Measurements from ENCODE around the gene NUDT4. TPM values are rescaled to one million over a fixed set of nuclear protein-coding genes. Genes with fewer than 3 reads are reported as not detected.
A peak's percentile ranks its signal among the peaks of the same experiment; 100 is the strongest.

The NUDT4 gene
- total RNA-seq, result 10 to 100 TPM; 62.0 to 62.6 TPM

DNA sequence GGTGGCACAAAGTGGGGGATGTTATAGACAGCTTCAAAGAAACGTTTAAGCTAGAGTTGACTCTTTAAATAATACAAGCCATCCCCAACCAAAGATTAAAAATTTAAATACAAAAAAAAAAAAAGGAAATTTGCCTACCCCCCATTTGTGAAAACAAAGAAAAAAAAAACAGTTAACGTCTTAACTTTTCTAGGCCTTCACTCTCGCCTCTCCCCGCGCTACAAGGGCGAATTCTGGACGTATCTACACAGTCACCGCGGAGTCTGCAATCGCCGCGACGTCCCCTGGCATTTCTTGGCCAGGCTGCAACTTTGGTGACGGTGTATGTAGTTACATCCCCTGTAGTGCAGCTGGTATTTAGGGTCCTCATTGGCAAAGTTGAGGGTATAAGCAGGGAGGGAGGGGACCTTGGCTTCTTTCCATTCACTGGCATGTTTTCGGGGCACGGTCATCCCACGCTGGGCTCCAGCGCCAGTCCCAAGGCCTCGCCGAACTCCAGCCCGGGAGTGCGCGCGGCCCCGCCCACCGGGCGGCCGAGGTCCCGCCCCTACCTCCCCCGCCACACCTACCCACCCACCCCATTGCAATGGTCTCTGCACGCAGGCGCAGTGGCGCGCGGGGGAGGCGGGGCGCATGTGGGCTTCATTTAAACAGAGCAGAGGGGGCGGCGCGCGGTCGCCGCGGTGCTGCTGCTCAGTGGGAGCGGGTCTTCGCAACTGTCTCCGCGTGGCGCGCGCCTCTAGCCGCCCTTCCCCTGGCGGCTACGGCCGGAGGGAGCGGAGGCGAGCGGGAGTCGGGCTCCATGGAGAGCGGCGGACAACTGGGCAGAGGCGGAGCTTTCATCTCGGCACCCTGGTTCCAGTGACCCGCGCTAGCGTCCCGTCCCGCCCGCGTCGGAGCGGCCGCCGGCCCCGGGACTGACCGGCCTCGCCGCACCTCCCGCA, at the start of gene NUDT4:
TSS of gene NUDT4 (plus strand) at position 674 of the 944 bp plus-strand sequence. CDS start 398 bp downstream, outside the sequence.
- H3K36me3 Mint-ChIP-seq, result peaks cover 7% of the 10 kb centered on the region
- H3K4me1 Mint-ChIP-seq, result peaks cover 30% of the 10 kb centered on the region
- POLR2A ChIA-PET, result interaction anchor here (0.7 to 2.4 kb wide), 6 partner anchors 10 to 661 kb away, joined by 3 to 9 read pairs (median 4); partner anchors contain the start of genes EEA1 and UBE2N

DNA sequence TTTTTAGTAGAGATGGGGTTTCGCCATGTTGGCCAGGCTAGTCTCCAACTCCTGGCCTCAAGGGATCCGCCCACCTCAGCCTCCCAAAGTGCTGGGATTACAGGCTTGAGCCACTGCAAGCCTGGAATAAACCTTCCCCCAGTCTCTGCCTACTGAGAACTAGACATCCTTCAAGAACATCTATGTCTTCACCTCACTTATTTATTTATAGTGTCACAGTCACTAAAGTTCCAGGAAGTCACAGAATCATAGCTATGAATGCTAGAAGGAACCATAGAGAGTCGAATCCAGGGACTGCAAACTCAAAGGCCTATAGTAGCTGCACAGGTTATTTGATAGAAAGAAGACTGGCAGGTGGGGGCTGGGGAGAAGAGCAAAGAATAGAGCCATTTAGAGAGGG, 44.7 kb upstream of the NUDT4 start:
- no peak for ATAC-seq (ENCODE audit: low read depth)

More for the DNA sequence above, at the start of gene NUDT4:
- ATAC-seq (ENCODE audit: low read depth) (peak; percentile 90), DNase-seq (peak; percentile 99)
- H3K9me3 Mint-ChIP-seq, result no peaks in the 10 kb centered on the region
- peak within 1 kb of the TSS; percentile 100 for H3K4me3 Mint-ChIP-seq
- H3K27ac Mint-ChIP-seq, result peak within 1 kb of the TSS; percentile 100
- H3K27me3 Mint-ChIP-seq, result peaks cover 2% of the 10 kb centered on the region

DNA sequence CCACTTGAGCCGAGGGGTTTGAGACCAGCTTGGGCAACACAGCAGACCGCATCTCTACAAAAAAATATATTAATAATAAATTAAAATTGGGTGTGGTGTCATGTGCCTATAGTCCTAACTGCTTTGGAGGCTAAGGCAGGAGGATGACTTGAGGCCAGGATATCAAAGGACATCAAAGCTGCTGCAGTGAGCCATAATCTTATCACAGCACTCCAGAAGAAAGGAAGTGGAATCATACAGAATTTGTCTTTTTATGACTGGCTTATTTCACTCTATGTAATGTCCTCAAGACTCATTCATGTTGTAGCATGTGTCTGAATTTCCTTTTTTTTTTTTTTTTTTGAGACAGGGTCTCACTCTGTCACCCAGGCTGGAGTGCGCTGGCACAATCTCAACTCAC, 43.9 kb upstream of the NUDT4 start:
- Mint-ChIP-seq H3K27me3 (no peaks in the 10 kb centered on the region), H3K36me3 (no peaks in the 10 kb centered on the region), H3K9me3 (no peaks in the 10 kb centered on the region), H3K4me3 (no peak overlapping the region), H3K4me1 (no peaks in the 10 kb centered on the region), H3K27ac (no peak overlapping the region)
- ATAC-seq (ENCODE audit: low read depth) (no peak), DNase-seq (no peak)
- POLR2A ChIA-PET, result no interaction called here

More for the DNA sequence above, 44.7 kb upstream of the NUDT4 start:
- no peak for DNase-seq
- POLR2A ChIA-PET, result no interaction called here
- H3K27ac Mint-ChIP-seq, result no peak overlapping the region
- H3K9me3 Mint-ChIP-seq, result no peaks in the 10 kb centered on the region
- H3K4me3 Mint-ChIP-seq, result no peak overlapping the region
- no peaks in the 10 kb centered on the region for H3K27me3 Mint-ChIP-seq
- no peaks in the 10 kb centered on the region for H3K4me1 Mint-ChIP-seq
- H3K36me3 Mint-ChIP-seq, result no peaks in the 10 kb centered on the region

GRCh38 chr12:93335603-93336162, 42.0 kb upstream of the NUDT4 start:
- Mint-ChIP-seq H3K4me1 (no peaks in the 10 kb centered on the region), H3K4me3 (no peak overlapping the region), H3K9me3 (no peaks in the 10 kb centered on the region), H3K36me3 (no peaks in the 10 kb centered on the region), H3K27ac (no peak overlapping the region), H3K27me3 (no peaks in the 10 kb centered on the region)
- no peak for DNase-seq
- POLR2A ChIA-PET, result no interaction called here
- ATAC-seq (ENCODE audit: low read depth), result no peak

DNA sequence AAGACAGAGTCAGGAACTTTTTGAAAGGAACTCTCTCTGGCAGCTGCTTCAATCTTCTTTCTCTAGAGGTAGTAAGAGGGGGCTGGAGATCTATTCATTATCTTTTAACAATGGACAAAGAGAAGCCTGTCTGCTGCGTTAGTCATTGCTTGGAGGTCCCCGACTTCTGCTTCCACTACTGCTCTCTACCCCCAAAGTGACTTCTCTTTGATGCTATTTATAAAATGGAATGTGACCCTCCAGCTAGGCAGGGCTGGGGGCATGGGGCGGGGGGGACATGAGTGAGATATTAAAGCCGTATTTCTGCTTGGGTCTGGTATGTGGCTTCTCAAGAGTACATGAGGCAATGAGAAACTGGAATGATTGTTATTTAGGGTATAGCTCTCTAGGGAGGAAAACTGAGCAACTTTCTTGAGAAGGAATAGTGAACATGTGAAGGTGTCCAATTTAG, 41.4 kb upstream of the NUDT4 start:
- H3K9me3 Mint-ChIP-seq, result no peaks in the 10 kb centered on the region
- ATAC-seq (ENCODE audit: low read depth), result no peak

GRCh38 chr12:93338598-93338997, 39.1 kb upstream of the NUDT4 start:
- no peak overlapping the region for H3K4me3 Mint-ChIP-seq
- H3K27me3 Mint-ChIP-seq, result no peaks in the 10 kb centered on the region
- H3K4me1 Mint-ChIP-seq, result no peaks in the 10 kb centered on the region
- ATAC-seq (ENCODE audit: low read depth), result no peak
- POLR2A ChIA-PET, result no interaction called here
- no peaks in the 10 kb centered on the region for H3K9me3 Mint-ChIP-seq
- H3K27ac Mint-ChIP-seq, result no peak overlapping the region
- no peaks in the 10 kb centered on the region for H3K36me3 Mint-ChIP-seq
- no peak for DNase-seq

More for the DNA sequence above, 41.4 kb upstream of the NUDT4 start:
- no peak overlapping the region for H3K27ac Mint-ChIP-seq
- H3K4me3 Mint-ChIP-seq, result no peak overlapping the region
- H3K4me1 Mint-ChIP-seq, result no peaks in the 10 kb centered on the region
- H3K36me3 Mint-ChIP-seq, result no peaks in the 10 kb centered on the region
- H3K27me3 Mint-ChIP-seq, result no peaks in the 10 kb centered on the region
- no peak for DNase-seq
- POLR2A ChIA-PET, result no interaction called here

- DNase-seq, result no peak
- H3K9me3 Mint-ChIP-seq, result no peaks in the 10 kb centered on the region
- H3K4me1 Mint-ChIP-seq, result no peaks in the 10 kb centered on the region
- H3K27ac Mint-ChIP-seq, result no peak overlapping the region
- no peak overlapping the region for H3K4me3 Mint-ChIP-seq
- POLR2A ChIA-PET, result no interaction called here
- peaks cover under 1% of the 10 kb centered on the region for H3K27me3 Mint-ChIP-seq
- H3K36me3 Mint-ChIP-seq, result no peaks in the 10 kb centered on the region
- no peak for ATAC-seq (ENCODE audit: low read depth)
Observed at GRCh38 chr12:93339695-93340094, 38.0 kb upstream of the NUDT4 start.

- peaks cover 3% of the 10 kb centered on the region for H3K27me3 Mint-ChIP-seq
- H3K27ac Mint-ChIP-seq, result no peak overlapping the region
Observed at GRCh38 chr12:93341409-93342049, 36.2 kb upstream of the NUDT4 start.

GRCh38 chr12:93347054-93347785, 30.5 kb upstream of the NUDT4 start:
- peaks cover 3% of the 10 kb centered on the region for H3K27me3 Mint-ChIP-seq
- POLR2A ChIA-PET, result interaction anchor here (0.7 kb wide), 1 partner anchor 100 kb away, joined by 3 read pairs; no protein-coding TSS in a partner anchor
- no peak for ATAC-seq (ENCODE audit: low read depth)
- no peaks in the 10 kb centered on the region for H3K36me3 Mint-ChIP-seq
- H3K4me1 Mint-ChIP-seq, result no peaks in the 10 kb centered on the region
- no peaks in the 10 kb centered on the region for H3K9me3 Mint-ChIP-seq
- no peak for DNase-seq
- H3K27ac Mint-ChIP-seq, result no peak overlapping the region
- no peak overlapping the region for H3K4me3 Mint-ChIP-seq

More at GRCh38 chr12:93341409-93342049, 36.2 kb upstream of the NUDT4 start:
- Mint-ChIP-seq H3K4me1 (no peaks in the 10 kb centered on the region), H3K4me3 (no peak overlapping the region), H3K9me3 (no peaks in the 10 kb centered on the region), H3K36me3 (no peaks in the 10 kb centered on the region)
- POLR2A ChIA-PET, result interaction anchor here (1.2 kb wide), 1 partner anchor 97 kb away, joined by 3 read pairs; no protein-coding TSS in a partner anchor
- no peak for ATAC-seq (ENCODE audit: low read depth)
- no peak for DNase-seq

- Mint-ChIP-seq H3K4me3 (no peak overlapping the region), H3K27me3 (peaks cover 7% of the 10 kb centered on the region), H3K4me1 (no peaks in the 10 kb centered on the region), H3K36me3 (no peaks in the 10 kb centered on the region), H3K9me3 (no peaks in the 10 kb centered on the region), H3K27ac (no peak overlapping the region)
- no peak for ATAC-seq (ENCODE audit: low read depth)
- DNase-seq, result no peak
- POLR2A ChIA-PET, result no interaction called here
Observed at GRCh38 chr12:93348575-93349435, 28.9 kb upstream of the NUDT4 start.

DNA sequence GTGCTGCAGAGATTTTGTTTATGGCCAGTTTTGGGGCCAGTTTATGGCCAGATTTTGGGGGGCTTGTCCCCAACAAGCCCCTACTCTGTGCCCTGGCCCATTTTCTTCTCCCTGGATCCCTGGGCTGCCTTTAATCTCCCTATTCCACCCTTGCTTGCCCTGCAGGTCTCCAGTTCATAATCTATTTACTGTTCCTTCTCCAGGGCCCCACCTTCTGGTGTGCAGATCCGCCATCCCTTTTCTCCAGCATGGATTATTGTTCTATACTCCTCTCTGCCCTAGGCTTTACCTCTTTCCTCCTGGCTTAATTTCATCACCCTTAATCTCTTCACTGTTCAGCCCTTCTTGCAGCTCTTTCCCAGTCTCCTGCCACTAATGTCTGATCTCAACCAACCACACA, 26.0 kb upstream of the NUDT4 start:
- Mint-ChIP-seq H3K4me1 (no peaks in the 10 kb centered on the region), H3K4me3 (no peak overlapping the region), H3K9me3 (no peaks in the 10 kb centered on the region), H3K27ac (no peak overlapping the region), H3K27me3 (peaks cover 4% of the 10 kb centered on the region), H3K36me3 (no peaks in the 10 kb centered on the region)
- ATAC-seq (ENCODE audit: low read depth), result no peak
- POLR2A ChIA-PET, result no interaction called here
- no peak for DNase-seq

- Mint-ChIP-seq H3K27ac (no peak overlapping the region), H3K36me3 (no peaks in the 10 kb centered on the region), H3K9me3 (no peaks in the 10 kb centered on the region), H3K27me3 (peaks cover 4% of the 10 kb centered on the region), H3K4me3 (no peak overlapping the region), H3K4me1 (no peaks in the 10 kb centered on the region)
- POLR2A ChIA-PET, result no interaction called here
- DNase-seq (no peak), ATAC-seq (ENCODE audit: low read depth) (no peak)
Observed at GRCh38 chr12:93352321-93352720, 25.4 kb upstream of the NUDT4 start.

Data from activated naive CD8-positive, alpha-beta T cell treated with anti-CD3 and anti-CD28 coated beads, Interleukin-2, amount 10 ng/mL, durations not matched to agents 7 days and 5 days (primary cell).